ENCODE results near the gene ROGDI.

Gene ROGDI

GRCh38 chr16:4765511-4766474, 36.6 kb downstream of the ROGDI start:
- no peak for DNase-seq

- no peak for DNase-seq
These were observed 38.6 kb downstream of the ROGDI start for GRCh38 chr16:4763791-4764190.

GRCh38 chr16:4762205-4762604, 40.2 kb downstream of the ROGDI start:
- DNase-seq: no peak

- DNase-seq: no peak
These were observed 42.1 kb downstream of the ROGDI start for GRCh38 chr16:4760221-4760910.

- DNase-seq: no peak
These were observed 46.7 kb downstream of the ROGDI start for GRCh38 chr16:4755687-4756086.

GRCh38 chr16:4754865-4755264, 47.6 kb downstream of the ROGDI start:
- no peak for DNase-seq

- DNase-seq: no peak
These were observed 49.2 kb downstream of the ROGDI start for GRCh38 chr16:4753227-4753626.

- no peak for DNase-seq
These were observed 49.9 kb downstream of the ROGDI start for GRCh38 chr16:4752351-4753100.

- DNase-seq: no peak
These were observed 51.5 kb downstream of the ROGDI start for GRCh38 chr16:4750896-4751295.

- DNase-seq: no peak
These were observed 52.7 kb downstream of the ROGDI start for GRCh38 chr16:4749700-4750257.

GRCh38 chr16:4748682-4749411, 53.6 kb downstream of the ROGDI start:
- DNase-seq: no peak

GRCh38 chr16:4747906-4748681, 54.3 kb downstream of the ROGDI start:
- no peak for DNase-seq

- no peak for DNase-seq
These were observed 55.4 kb downstream of the ROGDI start for GRCh38 chr16:4746991-4747574.
